K562 (cell line): Measurements from ENCODE around the gene HMX3. TPM values are rescaled to one million over a fixed set of nuclear protein-coding genes. Genes with fewer than 3 reads are reported as not detected.

Experiments used
- BDP1 ChIP-seq: IDR thresholded peaks from 3 replicates; pipeline ENCODE4 v1.6.1; 2011; ENCODE audit not compliant: insufficient read length, insufficient read depth
- HDAC2 ChIP-seq: fragments of 450-650 bp; IDR thresholded peaks from 2 replicates; pipeline ENCODE4 v1.6.1; 2016; ENCODE audit warnings: mild to moderate bottlenecking
- L3MBTL2 ChIP-seq: fragments of 450-650 bp; IDR thresholded peaks from 2 replicates; pipeline ENCODE4 v1.6.1; 2016; ENCODE audit warnings: mild to moderate bottlenecking, moderate library complexity
- MCM7 ChIP-seq, 2 experiments: fragments of 450-650 bp; IDR thresholded peaks; 2 replicates each; pipeline ENCODE4 v1.6.1; 2016 to 2018
- OTX1 ChIP-seq: fragments of 450-650 bp; formaldehyde crosslinking; IDR thresholded peaks from 2 replicates; pipeline ENCODE4 v1.4.0; 2022; ENCODE audit warnings: mild to moderate bottlenecking
- RUNX1 ChIP-seq: sonication (generic); IDR thresholded peaks from 2 replicates; pipeline ENCODE4 v1.6.1; 2016; ENCODE audit warnings: antibody characterized with exemption, low read depth
- SAP30 ChIP-seq: fragments of 200-600 bp; sonication (generic); IDR thresholded peaks from 2 replicates; pipeline ENCODE4 v1.6.1; 2012; ENCODE audit warnings: borderline replicate concordance, low read depth, mild to moderate bottlenecking, moderate library complexity, low read length, control low read depth, inconsistent platforms; ENCODE audit not compliant: insufficient read depth, poor library complexity, severe bottlenecking
- SMARCC2 ChIP-seq: fragments of 450-650 bp; IDR thresholded peaks from 2 replicates; pipeline ENCODE4 v1.6.1; 2017; ENCODE audit warnings: antibody characterized with exemption, moderate library complexity, mild to moderate bottlenecking, low read depth
- ZNF146 ChIP-seq: IDR thresholded peaks from one replicate; pipeline ENCODE4 v1.6.1; 2018; ENCODE audit warnings: missing compliant biosample characterization; ENCODE audit not compliant: unreplicated experiment
- ZNF212 ChIP-seq: fragments of 450-650 bp; formaldehyde crosslinking; IDR thresholded peaks from 2 replicates; pipeline ENCODE4 v1.4.0; 2020; ENCODE audit warnings: mild to moderate bottlenecking
- ZNF324 ChIP-seq: fragments of 250-450 bp; sonication (Bioruptor Pico); IDR thresholded peaks from 2 replicates; pipeline ENCODE4 v1.4.0; 2020; ENCODE audit warnings: mild to moderate bottlenecking
- ZNF408 ChIP-seq: fragments of 250-450 bp; sonication (Bioruptor Pico); IDR thresholded peaks from 2 replicates; pipeline ENCODE4 v1.4.0; 2020; ENCODE audit warnings: low read depth, mild to moderate bottlenecking, moderate library complexity
- ZNF507 ChIP-seq: conservative IDR thresholded peaks from 2 replicates; pipeline ENCODE4 v1.6.1; 2017; ENCODE audit warnings: missing genetic modification characterization, missing compliant biosample characterization
- polyA plus RNA-seq, 8 experiments: library from polyadenylated mRNA; depleted of rRNA in 4 of 8; stranded (reverse) in 5 of 8; unstranded in 3 of 8; fragments of >200 nt; fragmentation: Nextera tagmentation in 2 of 8; fragmentation: Illumina TruSeq in 1 of 8; extraction: Ambion mirVana in 2 of 8; extraction: Trizol in 1 of 8; gene quantifications; 2 replicates each; pipeline versions ENCODE4 v1.2.1 to v1.2.3, GENCODE V29; 2011 to 2014; ENCODE audit warnings: inconsistent platforms in 1 of 8, missing spikeins in 1 of 8
- total RNA-seq, 7 experiments: library from RNA; depleted of rRNA in 6 of 7; stranded (reverse); fragments of >200 nt in 6 of 7; fragmentation: Illumina TruSeq in 2 of 7; extraction: Trizol in 2 of 7; gene quantifications; 2 replicates each; pipeline versions ENCODE4 v1.2.1 to v1.2.3, GENCODE V29; 2011 to 2021; ENCODE audit warnings: low replicate concordance in 1 of 7
- TF ChIP-seq, protein P1 (sequence below): fragments of 200-600 bp; sonication (generic); IDR thresholded peaks from one replicate; pipeline ENCODE4 v1.6.1; 2012; ENCODE audit warnings: mild to moderate bottlenecking, low read depth, low read length, inconsistent platforms
- TF ChIP-seq, protein P2 (sequence below), 2 experiments: fragments of 150-350 bp in 1 of 2; IDR thresholded peaks; 2 replicates each; pipeline ENCODE4 v1.6.1; 2012 to 2016; ENCODE audit warnings: low read depth in 2 of 2, low read length in 2 of 2, mild to moderate bottlenecking in 1 of 2, moderate library complexity in 1 of 2

Gene HMX3
- total and polyA plus RNA-seq, 9 of the 15 experiments (the other 6 are each of a cell fraction or from before 2014, with no cell fraction given) = 0.55 to 43.5 (median 7.4) TPM; not detected in 2

- TF ChIP-seq, protein P1, sequence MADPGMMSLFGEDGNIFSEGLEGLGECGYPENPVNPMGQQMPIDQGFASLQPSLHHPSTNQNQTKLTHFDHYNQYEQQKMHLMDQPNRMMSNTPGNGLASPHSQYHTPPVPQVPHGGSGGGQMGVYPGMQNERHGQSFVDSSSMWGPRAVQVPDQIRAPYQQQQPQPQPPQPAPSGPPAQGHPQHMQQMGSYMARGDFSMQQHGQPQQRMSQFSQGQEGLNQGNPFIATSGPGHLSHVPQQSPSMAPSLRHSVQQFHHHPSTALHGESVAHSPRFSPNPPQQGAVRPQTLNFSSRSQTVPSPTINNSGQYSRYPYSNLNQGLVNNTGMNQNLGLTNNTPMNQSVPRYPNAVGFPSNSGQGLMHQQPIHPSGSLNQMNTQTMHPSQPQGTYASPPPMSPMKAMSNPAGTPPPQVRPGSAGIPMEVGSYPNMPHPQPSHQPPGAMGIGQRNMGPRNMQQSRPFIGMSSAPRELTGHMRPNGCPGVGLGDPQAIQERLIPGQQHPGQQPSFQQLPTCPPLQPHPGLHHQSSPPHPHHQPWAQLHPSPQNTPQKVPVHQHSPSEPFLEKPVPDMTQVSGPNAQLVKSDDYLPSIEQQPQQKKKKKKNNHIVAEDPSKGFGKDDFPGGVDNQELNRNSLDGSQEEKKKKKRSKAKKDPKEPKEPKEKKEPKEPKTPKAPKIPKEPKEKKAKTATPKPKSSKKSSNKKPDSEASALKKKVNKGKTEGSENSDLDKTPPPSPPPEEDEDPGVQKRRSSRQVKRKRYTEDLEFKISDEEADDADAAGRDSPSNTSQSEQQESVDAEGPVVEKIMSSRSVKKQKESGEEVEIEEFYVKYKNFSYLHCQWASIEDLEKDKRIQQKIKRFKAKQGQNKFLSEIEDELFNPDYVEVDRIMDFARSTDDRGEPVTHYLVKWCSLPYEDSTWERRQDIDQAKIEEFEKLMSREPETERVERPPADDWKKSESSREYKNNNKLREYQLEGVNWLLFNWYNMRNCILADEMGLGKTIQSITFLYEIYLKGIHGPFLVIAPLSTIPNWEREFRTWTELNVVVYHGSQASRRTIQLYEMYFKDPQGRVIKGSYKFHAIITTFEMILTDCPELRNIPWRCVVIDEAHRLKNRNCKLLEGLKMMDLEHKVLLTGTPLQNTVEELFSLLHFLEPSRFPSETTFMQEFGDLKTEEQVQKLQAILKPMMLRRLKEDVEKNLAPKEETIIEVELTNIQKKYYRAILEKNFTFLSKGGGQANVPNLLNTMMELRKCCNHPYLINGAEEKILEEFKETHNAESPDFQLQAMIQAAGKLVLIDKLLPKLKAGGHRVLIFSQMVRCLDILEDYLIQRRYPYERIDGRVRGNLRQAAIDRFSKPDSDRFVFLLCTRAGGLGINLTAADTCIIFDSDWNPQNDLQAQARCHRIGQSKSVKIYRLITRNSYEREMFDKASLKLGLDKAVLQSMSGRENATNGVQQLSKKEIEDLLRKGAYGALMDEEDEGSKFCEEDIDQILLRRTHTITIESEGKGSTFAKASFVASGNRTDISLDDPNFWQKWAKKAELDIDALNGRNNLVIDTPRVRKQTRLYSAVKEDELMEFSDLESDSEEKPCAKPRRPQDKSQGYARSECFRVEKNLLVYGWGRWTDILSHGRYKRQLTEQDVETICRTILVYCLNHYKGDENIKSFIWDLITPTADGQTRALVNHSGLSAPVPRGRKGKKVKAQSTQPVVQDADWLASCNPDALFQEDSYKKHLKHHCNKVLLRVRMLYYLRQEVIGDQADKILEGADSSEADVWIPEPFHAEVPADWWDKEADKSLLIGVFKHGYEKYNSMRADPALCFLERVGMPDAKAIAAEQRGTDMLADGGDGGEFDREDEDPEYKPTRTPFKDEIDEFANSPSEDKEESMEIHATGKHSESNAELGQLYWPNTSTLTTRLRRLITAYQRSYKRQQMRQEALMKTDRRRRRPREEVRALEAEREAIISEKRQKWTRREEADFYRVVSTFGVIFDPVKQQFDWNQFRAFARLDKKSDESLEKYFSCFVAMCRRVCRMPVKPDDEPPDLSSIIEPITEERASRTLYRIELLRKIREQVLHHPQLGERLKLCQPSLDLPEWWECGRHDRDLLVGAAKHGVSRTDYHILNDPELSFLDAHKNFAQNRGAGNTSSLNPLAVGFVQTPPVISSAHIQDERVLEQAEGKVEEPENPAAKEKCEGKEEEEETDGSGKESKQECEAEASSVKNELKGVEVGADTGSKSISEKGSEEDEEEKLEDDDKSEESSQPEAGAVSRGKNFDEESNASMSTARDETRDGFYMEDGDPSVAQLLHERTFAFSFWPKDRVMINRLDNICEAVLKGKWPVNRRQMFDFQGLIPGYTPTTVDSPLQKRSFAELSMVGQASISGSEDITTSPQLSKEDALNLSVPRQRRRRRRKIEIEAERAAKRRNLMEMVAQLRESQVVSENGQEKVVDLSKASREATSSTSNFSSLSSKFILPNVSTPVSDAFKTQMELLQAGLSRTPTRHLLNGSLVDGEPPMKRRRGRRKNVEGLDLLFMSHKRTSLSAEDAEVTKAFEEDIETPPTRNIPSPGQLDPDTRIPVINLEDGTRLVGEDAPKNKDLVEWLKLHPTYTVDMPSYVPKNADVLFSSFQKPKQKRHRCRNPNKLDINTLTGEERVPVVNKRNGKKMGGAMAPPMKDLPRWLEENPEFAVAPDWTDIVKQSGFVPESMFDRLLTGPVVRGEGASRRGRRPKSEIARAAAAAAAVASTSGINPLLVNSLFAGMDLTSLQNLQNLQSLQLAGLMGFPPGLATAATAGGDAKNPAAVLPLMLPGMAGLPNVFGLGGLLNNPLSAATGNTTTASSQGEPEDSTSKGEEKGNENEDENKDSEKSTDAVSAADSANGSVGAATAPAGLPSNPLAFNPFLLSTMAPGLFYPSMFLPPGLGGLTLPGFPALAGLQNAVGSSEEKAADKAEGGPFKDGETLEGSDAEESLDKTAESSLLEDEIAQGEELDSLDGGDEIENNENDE = no peak
- TF ChIP-seq ZNF507 (no peak), ZNF146 (CRISPR knock-in tag) (no peak), BDP1 (no peak), ZNF408 (no peak), SMARCC2 (no peak), ZNF212 (CRISPR knock-in tag) (no peak), RUNX1 (no peak), HDAC2 (no peak), SAP30 (no peak), MCM7 (IDR thresholded peaks at IDR 0.05) (no peak), ZNF324 (CRISPR knock-in tag) (no peak), L3MBTL2 (peak; percentile 83; the same call in 1 of the 2 replicates), OTX1 (CRISPR knock-in tag) (no peak)
- TF ChIP-seq, protein P2, sequence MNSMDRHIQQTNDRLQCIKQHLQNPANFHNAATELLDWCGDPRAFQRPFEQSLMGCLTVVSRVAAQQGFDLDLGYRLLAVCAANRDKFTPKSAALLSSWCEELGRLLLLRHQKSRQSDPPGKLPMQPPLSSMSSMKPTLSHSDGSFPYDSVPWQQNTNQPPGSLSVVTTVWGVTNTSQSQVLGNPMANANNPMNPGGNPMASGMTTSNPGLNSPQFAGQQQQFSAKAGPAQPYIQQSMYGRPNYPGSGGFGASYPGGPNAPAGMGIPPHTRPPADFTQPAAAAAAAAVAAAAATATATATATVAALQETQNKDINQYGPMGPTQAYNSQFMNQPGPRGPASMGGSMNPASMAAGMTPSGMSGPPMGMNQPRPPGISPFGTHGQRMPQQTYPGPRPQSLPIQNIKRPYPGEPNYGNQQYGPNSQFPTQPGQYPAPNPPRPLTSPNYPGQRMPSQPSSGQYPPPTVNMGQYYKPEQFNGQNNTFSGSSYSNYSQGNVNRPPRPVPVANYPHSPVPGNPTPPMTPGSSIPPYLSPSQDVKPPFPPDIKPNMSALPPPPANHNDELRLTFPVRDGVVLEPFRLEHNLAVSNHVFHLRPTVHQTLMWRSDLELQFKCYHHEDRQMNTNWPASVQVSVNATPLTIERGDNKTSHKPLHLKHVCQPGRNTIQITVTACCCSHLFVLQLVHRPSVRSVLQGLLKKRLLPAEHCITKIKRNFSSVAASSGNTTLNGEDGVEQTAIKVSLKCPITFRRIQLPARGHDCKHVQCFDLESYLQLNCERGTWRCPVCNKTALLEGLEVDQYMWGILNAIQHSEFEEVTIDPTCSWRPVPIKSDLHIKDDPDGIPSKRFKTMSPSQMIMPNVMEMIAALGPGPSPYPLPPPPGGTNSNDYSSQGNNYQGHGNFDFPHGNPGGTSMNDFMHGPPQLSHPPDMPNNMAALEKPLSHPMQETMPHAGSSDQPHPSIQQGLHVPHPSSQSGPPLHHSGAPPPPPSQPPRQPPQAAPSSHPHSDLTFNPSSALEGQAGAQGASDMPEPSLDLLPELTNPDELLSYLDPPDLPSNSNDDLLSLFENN (IDR thresholded peaks at IDR 0.05; ENCODE audit: low read depth in 2 of 2, low read length in 2 of 2) = no peak
These were observed 18.4 kb downstream of the HMX3 start, which contains the start of gene BUB3 (continued) for GRCh38 chr10:123154092-123154710.
